Testis (tissue), 2 donors: ENCODE results near the gene ITIH4.

Experiments used
- CTCF ChIP-seq, 3 experiments: fragments of 450-650 bp in 2 of 3; fragments of 200-600 bp in 1 of 3; sonication (generic) in 1 of 3; IDR thresholded peaks; one replicate each; pipeline ENCODE4 v1.5.1; 2016 to 2019; ENCODE audit warnings: antibody characterized with exemption in 3 of 3, mild to moderate bottlenecking in 2 of 3, moderate library complexity in 1 of 3
- POLR2A ChIP-seq: fragments of 450-650 bp; IDR thresholded peaks from one replicate; pipeline ENCODE4 v1.6.1; 2017; ENCODE audit warnings: antibody characterized with exemption, mild to moderate bottlenecking, moderate library complexity

DNA sequence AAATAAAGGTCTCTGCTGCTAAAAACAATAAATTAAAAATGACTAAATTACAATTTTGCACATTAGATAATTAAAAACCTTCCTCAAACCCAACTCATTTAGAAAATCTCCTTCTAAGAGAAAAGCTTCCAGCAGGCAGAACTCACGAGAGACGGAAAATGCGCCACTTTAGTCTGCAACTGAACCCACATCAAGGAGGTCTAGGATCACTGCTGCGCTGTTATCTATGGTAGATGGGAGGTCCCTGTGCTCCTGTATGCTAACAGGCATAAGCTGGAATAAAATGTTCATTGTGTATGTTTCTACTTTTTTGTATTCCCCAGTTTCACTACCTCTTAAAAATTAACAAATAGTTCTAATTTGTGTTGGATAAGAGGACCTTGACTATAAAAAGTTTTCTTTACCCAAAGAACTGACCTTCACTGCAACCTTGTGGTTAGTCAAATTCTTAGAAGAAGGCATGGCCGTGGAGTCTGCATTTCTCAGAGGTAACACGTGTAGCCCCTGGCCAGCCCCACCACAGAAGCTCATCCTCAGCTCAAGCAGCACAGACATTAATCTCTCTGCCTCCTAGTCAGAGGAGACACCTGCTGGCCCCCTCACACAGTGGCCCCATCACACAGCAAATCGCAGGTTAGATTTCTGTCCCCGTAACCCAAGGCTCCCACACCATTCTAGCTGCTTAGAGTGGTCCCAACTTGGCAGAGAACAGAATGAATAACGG is 44.6 kb upstream of the ITIH4 start:
- TF ChIP-seq POLR2A (no peak), CTCF (IDR thresholded peaks at IDR 0.05) (no peak)
